PC-9 (cell line): ENCODE data around the gene FABP1. TPM values are rescaled to one million over a fixed set of nuclear protein-coding genes. Genes with fewer than 3 reads are reported as not detected.

ENCODE experiments used
- BruUV-seq: library from RNA; stranded (reverse); fragments of 400-500 nt; replicated peaks from 2 replicates; lab custom pipeline; 2021; lab: Mats Ljungman, UMichigan
- CTCF ChIA-PET: fragments of 300-600 bp; sonication (Branson Sonifier 250); formaldehyde crosslinking; loops from one replicate; lab custom pipeline; 2022; ENCODE audit warnings: antibody characterized with exemption; lab: Charles Lee
- POLR2A ChIA-PET: fragments of 300-600 bp; sonication (Branson Sonifier 250); formaldehyde crosslinking; loops from one replicate; lab custom pipeline; 2022; ENCODE audit warnings: antibody characterized with exemption; ENCODE audit not compliant: unreplicated experiment; lab: Charles Lee
- DNase-seq, 2 experiments: peaks; one replicate each; pipeline versions ENCODE4 v3.0.0 to v3.0.0-alpha.2; 2015 to 2022; ENCODE audit warnings: mixed read lengths in 1 of 2
- H2AFZ ChIP-seq: fragments of 200-600 bp; sonication (generic); 2 replicates; pipeline ENCODE4 v1.8.1; 2017; ENCODE audit warnings: antibody characterized with exemption
- H3F3A ChIP-seq: fragments of 200-600 bp; sonication (generic); 2 replicates; pipeline ENCODE4 v1.8.1; 2017; ENCODE audit warnings: antibody characterized with exemption, mild to moderate bottlenecking, low read depth; ENCODE audit not compliant: insufficient read depth
- H3K27ac ChIP-seq: fragments of 200-600 bp; sonication (generic); 2 replicates; pipeline ENCODE4 v1.6.1; 2016; ENCODE audit warnings: mixed run types
- H3K27me3 ChIP-seq: fragments of 200-600 bp; sonication (generic); 2 replicates; pipeline ENCODE4 v1.6.1; 2016; ENCODE audit warnings: low read depth, mixed run types; ENCODE audit not compliant: insufficient read depth
- H3K36me3 ChIP-seq: fragments of 200-600 bp; sonication (generic); 2 replicates; pipeline ENCODE4 v1.6.1; 2016; ENCODE audit warnings: low read depth, mixed run types
- H3K4me1 ChIP-seq: fragments of 200-600 bp; sonication (generic); replicated peaks from 2 replicates; pipeline ENCODE4 v1.6.1; 2016; ENCODE audit warnings: mixed run types; ENCODE audit not compliant: insufficient read depth
- H3K4me2 ChIP-seq: fragments of 200-600 bp; sonication (generic); 2 replicates; pipeline ENCODE4 v1.6.1; 2017; ENCODE audit warnings: mixed run types
- H3K4me3 ChIP-seq: fragments of 200-600 bp; sonication (generic); 2 replicates; pipeline ENCODE4 v1.6.1; 2016; ENCODE audit warnings: mixed run types
- H3K79me2 ChIP-seq: fragments of 200-600 bp; sonication (generic); 2 replicates; pipeline ENCODE4 v1.6.1; 2017; ENCODE audit warnings: low read depth, mixed run types
- H3K9me2 ChIP-seq: fragments of 200-600 bp; sonication (generic); 2 replicates; pipeline ENCODE4 v1.8.1; 2017; ENCODE audit warnings: mild to moderate bottlenecking; ENCODE audit not compliant: insufficient read depth
- H3K9me3 ChIP-seq: fragments of 200-600 bp; sonication (generic); 2 replicates; pipeline ENCODE4 v1.8.1; 2016; ENCODE audit warnings: low read depth; ENCODE audit not compliant: insufficient read depth
- H4K20me1 ChIP-seq: fragments of 200-600 bp; sonication (generic); 2 replicates; pipeline ENCODE4 v1.8.1; 2017; ENCODE audit not compliant: insufficient read depth
- CTCF ChIP-seq: fragments of 200-600 bp; sonication (generic); conservative IDR thresholded peaks from 2 replicates; pipeline ENCODE4 v1.6.1; 2017; ENCODE audit warnings: mixed run types, antibody characterized with exemption, mild to moderate bottlenecking, moderate library complexity
- EZH2 ChIP-seq: fragments of 200-600 bp; sonication (generic); IDR thresholded peaks from 2 replicates; pipeline ENCODE4 v1.8.0; 2017; ENCODE audit warnings: antibody characterized with exemption, low read depth
- intact Hi-C: fragments of 100-400 bp; cut with micrococcal nuclease; formaldehyde crosslinking; loops from one replicate; pipeline ENCODE4 v1.10.0; 2022; ENCODE audit not compliant: unreplicated experiment
- total RNA-seq: library from RNA; stranded (reverse); gene quantifications from 2 replicates; pipeline ENCODE4 v1.2.3, GENCODE V29; 2021

Gene FABP1
- total RNA-seq, 1 experiment from 2014 or later = not detected

- no peaks in the 10 kb centered on the region for H3K4me1 ChIP-seq
- TF ChIP-seq EZH2 = no peak
- no peak for TF ChIP-seq CTCF
- no peak overlapping the region for H3K4me2 ChIP-seq
- H4K20me1 ChIP-seq = no peaks in the 10 kb centered on the region
- no peaks in the 10 kb centered on the region; the same call in 1 of the 2 replicates for H3K9me2 ChIP-seq
- no peak overlapping the region for H3K27ac ChIP-seq
- intact Hi-C loops = no loop called here
- H3K79me2 ChIP-seq = no peaks in the 10 kb centered on the region
- no peaks in the 10 kb centered on the region for H3K9me3 ChIP-seq
- no peaks in the 10 kb centered on the region for H3F3A ChIP-seq
- CTCF ChIA-PET = interaction anchor here (0.6 kb wide), 1 partner anchor 32 kb away, joined by 8 read pairs; no protein-coding TSS in a partner anchor
- no peak overlapping the region for H3K4me3 ChIP-seq
- POLR2A ChIA-PET = no interaction called here
- no peak for DNase-seq
- no peak overlapping the region for H2AFZ ChIP-seq
- BruUV-seq = no TSS peak
- no peaks in the 10 kb centered on the region for H3K36me3 ChIP-seq
- H3K27me3 ChIP-seq = peaks cover 64% of the 10 kb centered on the region
Observed at GRCh38 chr2:88137833-88138232, 10.0 kb upstream of the FABP1 start.

GRCh38 chr2:88136817-88137216, 9.0 kb upstream of the FABP1 start:
- H3K9me2 ChIP-seq = no peaks in the 10 kb centered on the region; the same call in 1 of the 2 replicates
- no peaks in the 10 kb centered on the region for H3F3A ChIP-seq
- H2AFZ ChIP-seq = no peak overlapping the region
- intact Hi-C loops = no loop called here
- H3K27me3 ChIP-seq = peaks cover 59% of the 10 kb centered on the region
- H3K4me1 ChIP-seq = no peaks in the 10 kb centered on the region
- no peaks in the 10 kb centered on the region for H3K9me3 ChIP-seq
- CTCF ChIA-PET = no interaction called here
- BruUV-seq = no TSS peak
- H3K36me3 ChIP-seq = no peaks in the 10 kb centered on the region
- DNase-seq = no peak
- POLR2A ChIA-PET = no interaction called here
- TF ChIP-seq EZH2 = no peak
- no peak for TF ChIP-seq CTCF
- no peak overlapping the region for H3K4me2 ChIP-seq
- H3K4me3 ChIP-seq = no peak overlapping the region
- H3K79me2 ChIP-seq = no peaks in the 10 kb centered on the region
- no peak overlapping the region for H3K27ac ChIP-seq
- H4K20me1 ChIP-seq = no peaks in the 10 kb centered on the region

GRCh38 chr2:88133875-88134274, 6.0 kb upstream of the FABP1 start:
- H3K9me2 ChIP-seq = no peaks in the 10 kb centered on the region
- ChIA-PET CTCF (no interaction called here), POLR2A (no interaction called here)

More at GRCh38 chr2:88133875-88134274, 6.0 kb upstream of the FABP1 start:
- no peak overlapping the region for H2AFZ ChIP-seq
- intact Hi-C loops = no loop called here
- H3K9me3 ChIP-seq = no peaks in the 10 kb centered on the region
- no peak overlapping the region for H3K4me2 ChIP-seq
- H3K36me3 ChIP-seq = no peaks in the 10 kb centered on the region
- no peaks in the 10 kb centered on the region for H3K4me1 ChIP-seq
- BruUV-seq = no TSS peak
- H3K27me3 ChIP-seq = peaks cover 36% of the 10 kb centered on the region
- H3K4me3 ChIP-seq = no peak overlapping the region
- TF ChIP-seq CTCF (no peak), EZH2 (no peak)
- H3K79me2 ChIP-seq = no peaks in the 10 kb centered on the region
- H3F3A ChIP-seq = no peaks in the 10 kb centered on the region
- H4K20me1 ChIP-seq = no peaks in the 10 kb centered on the region
- H3K27ac ChIP-seq = no peak overlapping the region
- no peak for DNase-seq
